K562 (cell line): Measurements from ENCODE around the gene NMBR. TPM values are rescaled to one million over a fixed set of nuclear protein-coding genes. Genes with fewer than 3 reads are reported as not detected.

ENCODE experiments used
- ATAC-seq: fragments of 200-7000 bp; cut with Tn5 transposase; 3 replicates; pipeline ENCODE4 v1.9.1; 2020; ENCODE audit warnings: moderate library complexity
- BruUV-seq: library from RNA; stranded (reverse); fragments of 400-500 nt; replicated peaks from 2 replicates; lab custom pipeline; 2021; lab: Mats Ljungman, UMichigan
- CTCF ChIA-PET: fragments of 300-600 bp; formaldehyde crosslinking; extraction: SDS; loops from one replicate; lab custom pipeline; 2021; ENCODE audit warnings: low intra/inter-chr PET ratio; lab: Yijun Ruan, JAX
- POLR2A ChIA-PET: fragments of 300-600, 350-650 bp; sonication (Branson Sonifier 250); formaldehyde crosslinking; extraction: SDS; loops from one replicate; lab custom pipeline; 2021; ENCODE audit warnings: antibody characterized with exemption, inconsistent platforms; lab: Yijun Ruan, JAX
- DNase-seq, 4 experiments: peaks; one replicate each; pipeline versions ENCODE4 v3.0.0 to v3.0.0-alpha.2; 2011 to 2018; ENCODE audit warnings: low spot score in 3 of 4, mixed read lengths in 3 of 4; ENCODE audit errors: extremely low read depth in 1 of 4
- FAIRE-seq: peaks from 2 replicates; lab custom pipeline; 2011; peaks lifted over from hg19 to GRCh38; lab: Jason Lieb, UNC
- H2AFZ ChIP-seq: 2 replicates; pipeline ENCODE4 v1.6.0; 2011; ENCODE audit warnings: low read depth, low read length, control low read depth, inconsistent platforms
- H3K27ac ChIP-seq: fragments of 200-600 bp; 3 replicates; pipeline ENCODE4 v1.8.0; 2011; ENCODE audit warnings: low read depth, mild to moderate bottlenecking, control low read depth, inconsistent platforms, low read length, moderate library complexity, mixed read lengths; ENCODE audit errors: extremely low read depth
- H3K27me3 ChIP-seq, 2 experiments: fragments of 300-600 bp in 1 of 2; 2 replicates in 1 of 2; 3 replicates in 1 of 2; pipeline versions ENCODE4 v1.6.0 to v1.8.0; 2011; ENCODE audit warnings: inconsistent platforms in 2 of 2, low read length in 2 of 2, mild to moderate bottlenecking in 1 of 2, mixed read lengths in 1 of 2, moderate library complexity in 1 of 2; ENCODE audit not compliant: control insufficient read depth in 2 of 2, insufficient read depth in 2 of 2
- H3K36me3 ChIP-seq: fragments of 300-600 bp; 3 replicates; pipeline ENCODE4 v1.8.0; 2011; ENCODE audit warnings: mild to moderate bottlenecking, low read length, inconsistent platforms; ENCODE audit not compliant: control insufficient read depth, insufficient read depth
- H3K4me1 ChIP-seq, 2 experiments: fragments of 200-600 bp in 1 of 2; replicated peaks in 1 of 2; 2 replicates in 1 of 2; 3 replicates in 1 of 2; pipeline versions ENCODE4 v1.5.1 to v1.8.0; 2011; ENCODE audit warnings: inconsistent platforms in 2 of 2, low read length in 2 of 2, mild to moderate bottlenecking in 1 of 2, mixed read lengths in 1 of 2, moderate library complexity in 1 of 2; ENCODE audit not compliant: control insufficient read depth in 2 of 2, insufficient read depth in 2 of 2
- H3K4me2 ChIP-seq: 2 replicates; pipeline ENCODE4 v1.6.1; 2011; ENCODE audit warnings: low read length, control low read depth, inconsistent platforms, mixed read lengths; ENCODE audit not compliant: insufficient read depth
- H3K4me3 ChIP-seq: fragments of 200-600 bp; sonication (generic), shearing (Covaris generic); 2 replicates; pipeline ENCODE4 v1.5.1; 2016; ENCODE audit warnings: control low read depth, inconsistent platforms
- H3K79me2 ChIP-seq: fragments of 200-600 bp; 3 replicates; pipeline ENCODE4 v1.8.0; 2011; ENCODE audit warnings: low read length, inconsistent platforms; ENCODE audit not compliant: control insufficient read depth, insufficient read depth
- H3K9ac ChIP-seq, 2 experiments: 2 replicates each; pipeline versions ENCODE4 v1.6.0 to v1.6.1; 2011; ENCODE audit warnings: low read depth in 2 of 2, low read length in 2 of 2, control low read depth in 1 of 2, inconsistent platforms in 1 of 2, mild to moderate bottlenecking in 1 of 2, mixed read lengths in 1 of 2; ENCODE audit not compliant: insufficient read depth in 1 of 2
- H3K9me1 ChIP-seq: one replicate; pipeline ENCODE4 v1.6.0; 2011; ENCODE audit warnings: inconsistent platforms, mild to moderate bottlenecking, low read length, moderate library complexity; ENCODE audit not compliant: control insufficient read depth, insufficient read depth
- H3K9me3 ChIP-seq: replicated peaks from 2 replicates; pipeline ENCODE4 v1.5.1; 2011; ENCODE audit warnings: low read depth, low read length, inconsistent platforms; ENCODE audit not compliant: control insufficient read depth, insufficient read depth
- H4K20me1 ChIP-seq: replicated peaks from 2 replicates; pipeline ENCODE4 v1.6.1; 2011; ENCODE audit warnings: low read length, inconsistent platforms, mixed read lengths; ENCODE audit not compliant: control insufficient read depth, insufficient read depth
- ARHGAP35 ChIP-seq: fragments of 450-650 bp; IDR thresholded peaks from 2 replicates; pipeline ENCODE4 v1.6.1; 2018; ENCODE audit not compliant: partially characterized antibody
- EGR1 ChIP-seq: fragments of 450-650 bp; conservative IDR thresholded peaks from 2 replicates; pipeline ENCODE4 v1.6.1; 2017; ENCODE audit warnings: mild to moderate bottlenecking
- ESRRB ChIP-seq: fragments of 250-450 bp; sonication (Bioruptor Pico); IDR thresholded peaks from 2 replicates; pipeline ENCODE4 v1.5.0; 2020; ENCODE audit warnings: mild to moderate bottlenecking, moderate library complexity, borderline replicate concordance
- FOXK2 ChIP-seq, 2 experiments: fragments of 450-650 bp; IDR thresholded peaks in 1 of 2; conservative IDR thresholded peaks in 1 of 2; 2 replicates each; pipeline ENCODE4 v1.6.1; 2016; ENCODE audit warnings: low read depth in 2 of 2, mild to moderate bottlenecking in 1 of 2
- FOXM1 ChIP-seq, 2 experiments: fragments of 450-650 bp in 1 of 2; sonication (generic) in 1 of 2; formaldehyde crosslinking in 1 of 2; IDR thresholded peaks; 2 replicates each; pipeline versions ENCODE4 v1.6.1 to v1.9.0; 2017 to 2022; ENCODE audit warnings: low read depth in 2 of 2, mild to moderate bottlenecking in 2 of 2, missing genetic modification reagents in 1 of 2, moderate library complexity in 1 of 2
- GATA2 ChIP-seq: sonication (generic); formaldehyde crosslinking; IDR thresholded peaks from 2 replicates; pipeline ENCODE4 v1.4.0; 2020; ENCODE audit warnings: mild to moderate bottlenecking, missing genetic modification reagents
- HNRNPH1 ChIP-seq: fragments of 200-400 bp; formaldehyde crosslinking; optimal IDR thresholded peaks from 2 replicates; pipeline ENCODE3; 2017; ENCODE audit warnings: low read depth, mild to moderate bottlenecking, low read length, moderate library complexity
- HNRNPUL1 ChIP-seq: fragments of 200-400 bp; formaldehyde crosslinking; IDR thresholded peaks from 2 replicates; pipeline ENCODE4 v1.6.1; 2017; ENCODE audit warnings: low read length
- MCM3 ChIP-seq: fragments of 450-650 bp; IDR thresholded peaks from 2 replicates; pipeline ENCODE4 v1.6.1; 2016
- MYNN ChIP-seq, 2 experiments: sonication (generic); formaldehyde crosslinking in 1 of 2; IDR thresholded peaks; 2 replicates each; pipeline versions ENCODE4 v1.5.0 to v1.6.1; 2016 to 2020; ENCODE audit warnings: antibody characterized with exemption in 1 of 2, missing genetic modification reagents in 1 of 2
- NUFIP1 ChIP-seq: fragments of 450-650 bp; IDR thresholded peaks from 2 replicates; pipeline ENCODE4 v1.6.1; 2018; ENCODE audit not compliant: partially characterized antibody
- POLR2AphosphoS5 ChIP-seq: IDR thresholded peaks from 2 replicates; pipeline ENCODE4 v1.6.1; 2011; ENCODE audit warnings: mild to moderate bottlenecking, low read depth, low read length, moderate library complexity; ENCODE audit not compliant: control insufficient read depth, insufficient read depth
- POLR2G ChIP-seq: fragments of 200-400 bp; formaldehyde crosslinking; IDR thresholded peaks from 2 replicates; pipeline ENCODE4 v1.6.1; 2017; ENCODE audit warnings: low read depth, mild to moderate bottlenecking, antibody characterized with exemption, low read length, moderate library complexity
- PPARD ChIP-seq: fragments of 250-450 bp; sonication (Bioruptor Pico); IDR thresholded peaks from 2 replicates; pipeline ENCODE4 v1.8.0; 2022; ENCODE audit warnings: inconsistent platforms, mild to moderate bottlenecking, moderate library complexity
- ZNF124 ChIP-seq: sonication (generic); formaldehyde crosslinking; IDR thresholded peaks from 2 replicates; pipeline ENCODE4 v1.8.1; 2022; ENCODE audit warnings: missing genetic modification reagents
- ZNF175 ChIP-seq: fragments of 200-800 bp; sonication (Bioruptor generic); IDR thresholded peaks from 2 replicates; pipeline ENCODE4 v1.6.1; 2016; ENCODE audit warnings: low read depth, mild to moderate bottlenecking, missing genetic modification characterization, missing compliant biosample characterization
- in situ Hi-C: fragments of 300-500 bp; cut with MboI; formaldehyde crosslinking; loops from 4 replicates; pipeline ENCODE4 v1.15.0; 2018; ENCODE audit warnings: inconsistent platforms, mixed read lengths
- intact Hi-C: fragments of 100-400 bp; cut with micrococcal nuclease; formaldehyde crosslinking; loops from 2 replicates; pipeline ENCODE4 v1.14.2; 2022
- polyA plus RNA-seq, 8 experiments: library from polyadenylated mRNA; depleted of rRNA in 4 of 8; stranded (reverse) in 5 of 8; unstranded in 3 of 8; fragments of >200 nt; fragmentation: Nextera tagmentation in 2 of 8; fragmentation: Illumina TruSeq in 1 of 8; extraction: Ambion mirVana in 2 of 8; extraction: Trizol in 1 of 8; gene quantifications; 2 replicates each; pipeline versions ENCODE4 v1.2.1 to v1.2.3, GENCODE V29; 2011 to 2014; ENCODE audit warnings: inconsistent platforms in 1 of 8, missing spikeins in 1 of 8
- total RNA-seq, 7 experiments: library from RNA; depleted of rRNA in 6 of 7; stranded (reverse); fragments of >200 nt in 6 of 7; fragmentation: Illumina TruSeq in 2 of 7; extraction: Trizol in 2 of 7; gene quantifications; 2 replicates each; pipeline versions ENCODE4 v1.2.1 to v1.2.3, GENCODE V29; 2011 to 2021; ENCODE audit warnings: low replicate concordance in 1 of 7
- TF ChIP-seq, protein P1 (sequence below), 2 experiments: fragments of 200-800 bp in 1 of 2; sonication (Bioruptor generic) in 1 of 2; sonication (generic) in 1 of 2; formaldehyde crosslinking in 1 of 2; IDR thresholded peaks in 1 of 2; conservative IDR thresholded peaks in 1 of 2; 2 replicates each; pipeline versions ENCODE4 v1.5.0 to v1.6.1; 2016 to 2020; ENCODE audit warnings: missing compliant biosample characterization in 1 of 2, missing genetic modification characterization in 1 of 2, missing genetic modification reagents in 1 of 2
- TF ChIP-seq, protein P2 (sequence below): fragments of 450-650 bp; IDR thresholded peaks from 2 replicates; pipeline ENCODE4 v1.6.1; 2016; ENCODE audit warnings: borderline replicate concordance
- TF ChIP-seq, protein P3 (sequence below): sonication (generic); formaldehyde crosslinking; IDR thresholded peaks from 2 replicates; pipeline ENCODE4 v1.8.0; 2022; ENCODE audit warnings: missing genetic modification reagents, mild to moderate bottlenecking, moderate library complexity, borderline replicate concordance

Gene NMBR
- total and polyA plus RNA-seq, 9 of the 15 experiments (the other 6 are each of a cell fraction or from before 2014, with no cell fraction given): not detected

DNA sequence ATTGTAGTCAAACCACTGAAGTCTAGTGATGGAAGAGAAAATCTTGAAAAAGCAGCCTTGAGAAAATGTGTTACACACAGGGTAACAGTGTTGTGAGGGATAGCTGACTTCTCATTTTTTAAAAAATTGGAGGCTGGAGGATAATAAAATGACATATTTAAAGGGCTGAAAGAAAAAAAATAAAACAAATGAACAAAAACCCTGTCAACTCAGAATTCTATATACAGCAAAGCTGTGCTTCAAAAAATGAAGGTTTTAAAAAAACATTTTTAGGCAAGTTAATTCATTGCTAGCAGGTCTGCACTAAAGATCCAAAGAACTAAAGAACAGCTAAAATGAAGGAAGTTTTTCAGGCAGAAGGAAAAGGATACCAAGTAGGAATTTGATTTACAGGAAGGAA lies 31.2 kb upstream of the NMBR start:
- Histone ChIP-seq H3K4me2 (no peak overlapping the region), H3K9me1 (no peaks in the 10 kb centered on the region), H3K27ac (no peak overlapping the region), H3K4me1 (no peaks in the 10 kb centered on the region), H3K9ac (no peak overlapping the region), H3K79me2 (no peaks in the 10 kb centered on the region), H3K36me3 (peaks cover 11% of the 10 kb centered on the region; the same call in 1 of the 3 replicates), H4K20me1 (no peaks in the 10 kb centered on the region), H3K4me3 (no peak overlapping the region), H3K27me3 (no peaks in the 10 kb centered on the region), H2AFZ (no peak overlapping the region), H3K9me3 (no peaks in the 10 kb centered on the region)
- in situ Hi-C loops (no loop called here), intact Hi-C loops (no loop called here)
- DNase-seq: no peak
- ATAC-seq: no peak
- POLR2A ChIA-PET: interaction anchor here (0.8 to 1.5 kb wide), 4 partner anchors 8 to 18 kb away, joined by 3 to 9 read pairs (median 4); no protein-coding TSS in a partner anchor
- no peak for TF ChIP-seq ESRRB (CRISPR knock-in tag)
- no peak for TF ChIP-seq FOXK2 (conservative IDR thresholded peaks at IDR 0.05 in 1 of 2, IDR thresholded peaks at IDR 0.05 in 1 of 2; ENCODE audit: low read depth in 2 of 2)
- no peak for TF ChIP-seq POLR2AphosphoS5
- TF ChIP-seq, protein P1, sequence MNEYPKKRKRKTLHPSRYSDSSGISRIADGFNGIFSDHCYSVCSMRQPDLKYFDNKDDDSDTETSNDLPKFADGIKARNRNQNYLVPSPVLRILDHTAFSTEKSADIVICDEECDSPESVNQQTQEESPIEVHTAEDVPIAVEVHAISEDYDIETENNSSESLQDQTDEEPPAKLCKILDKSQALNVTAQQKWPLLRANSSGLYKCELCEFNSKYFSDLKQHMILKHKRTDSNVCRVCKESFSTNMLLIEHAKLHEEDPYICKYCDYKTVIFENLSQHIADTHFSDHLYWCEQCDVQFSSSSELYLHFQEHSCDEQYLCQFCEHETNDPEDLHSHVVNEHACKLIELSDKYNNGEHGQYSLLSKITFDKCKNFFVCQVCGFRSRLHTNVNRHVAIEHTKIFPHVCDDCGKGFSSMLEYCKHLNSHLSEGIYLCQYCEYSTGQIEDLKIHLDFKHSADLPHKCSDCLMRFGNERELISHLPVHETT (CRISPR knock-in tag; conservative IDR thresholded peaks at IDR 0.05 in 1 of 2, IDR thresholded peaks at IDR 0.05 in 1 of 2): no peak
- TF ChIP-seq FOXM1 (IDR thresholded peaks at IDR 0.05; ENCODE audit: low read depth): no peak
- no peak for TF ChIP-seq FOXM1 (CRISPR knock-in tag; IDR thresholded peaks at IDR 0.05; ENCODE audit: low read depth)
- TF ChIP-seq POLR2G: no peak
- TF ChIP-seq ARHGAP35: no peak
- no peak for TF ChIP-seq HNRNPUL1
- TF ChIP-seq NUFIP1: no peak
- TF ChIP-seq HNRNPH1: no peak
- TF ChIP-seq, protein P2, sequence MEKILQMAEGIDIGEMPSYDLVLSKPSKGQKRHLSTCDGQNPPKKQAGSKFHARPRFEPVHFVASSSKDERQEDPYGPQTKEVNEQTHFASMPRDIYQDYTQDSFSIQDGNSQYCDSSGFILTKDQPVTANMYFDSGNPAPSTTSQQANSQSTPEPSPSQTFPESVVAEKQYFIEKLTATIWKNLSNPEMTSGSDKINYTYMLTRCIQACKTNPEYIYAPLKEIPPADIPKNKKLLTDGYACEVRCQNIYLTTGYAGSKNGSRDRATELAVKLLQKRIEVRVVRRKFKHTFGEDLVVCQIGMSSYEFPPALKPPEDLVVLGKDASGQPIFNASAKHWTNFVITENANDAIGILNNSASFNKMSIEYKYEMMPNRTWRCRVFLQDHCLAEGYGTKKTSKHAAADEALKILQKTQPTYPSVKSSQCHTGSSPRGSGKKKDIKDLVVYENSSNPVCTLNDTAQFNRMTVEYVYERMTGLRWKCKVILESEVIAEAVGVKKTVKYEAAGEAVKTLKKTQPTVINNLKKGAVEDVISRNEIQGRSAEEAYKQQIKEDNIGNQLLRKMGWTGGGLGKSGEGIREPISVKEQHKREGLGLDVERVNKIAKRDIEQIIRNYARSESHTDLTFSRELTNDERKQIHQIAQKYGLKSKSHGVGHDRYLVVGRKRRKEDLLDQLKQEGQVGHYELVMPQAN: no peak
- no peak for TF ChIP-seq ZNF175 (CRISPR knock-in tag)
- TF ChIP-seq EGR1: no peak
- TF ChIP-seq ZNF124 (CRISPR knock-in tag): no peak
- no peak for TF ChIP-seq MYNN (IDR thresholded peaks at IDR 0.05)
- TF ChIP-seq MYNN (CRISPR knock-in tag; IDR thresholded peaks at IDR 0.05): no peak
- TF ChIP-seq, protein P3, sequence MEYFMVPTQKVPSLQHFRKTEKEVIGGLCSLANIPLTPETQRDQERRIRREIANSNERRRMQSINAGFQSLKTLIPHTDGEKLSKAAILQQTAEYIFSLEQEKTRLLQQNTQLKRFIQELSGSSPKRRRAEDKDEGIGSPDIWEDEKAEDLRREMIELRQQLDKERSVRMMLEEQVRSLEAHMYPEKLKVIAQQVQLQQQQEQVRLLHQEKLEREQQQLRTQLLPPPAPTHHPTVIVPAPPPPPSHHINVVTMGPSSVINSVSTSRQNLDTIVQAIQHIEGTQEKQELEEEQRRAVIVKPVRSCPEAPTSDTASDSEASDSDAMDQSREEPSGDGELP: no peak
- TF ChIP-seq GATA2 (CRISPR knock-in tag): no peak
- no peak for TF ChIP-seq PPARD (CRISPR knock-in tag)
- no peak for TF ChIP-seq MCM3
- FAIRE-seq: no peak
- BruUV-seq: no TSS peak
- CTCF ChIA-PET: no interaction called here
